ENCODE data around the gene NNAT. TPM values are rescaled to one million over a fixed set of nuclear protein-coding genes. Genes with fewer than 3 reads are reported as not detected.

The NNAT gene
- total and polyA plus RNA-seq, 12 donors = 0.24 to 1.1 (median 0.46) TPM; not detected in 5

GRCh38 chr20:37560629-37561028, 39.6 kb downstream of the NNAT start:
- TF ChIP-seq CTCF (IDR thresholded peaks at IDR 0.05) = no peak
- Histone ChIP-seq H3K9me3 (no peaks in the 10 kb centered on the region), H3K27ac (no peak overlapping the region), H3K27me3 (peaks cover 0 to 51% (median 40%) of the 10 kb centered on the region in 7 donors), H3K4me3 (no peak overlapping the region), H3K4me1 (peaks cover 0 to 7% (median 5%) of the 10 kb centered on the region in 9 donors), H3K36me3 (no peaks in the 10 kb centered on the region)
- WGBS, 2 donors = 71 to 75% methylated on average over 4 of the region's 4 CpGs
- DNase-seq = no peak
- ATAC-seq = no peak
- intact Hi-C loops (cut with DNase I) = loop anchor here in 9 of 10 donors (5.0 to 10.0 kb wide), 8 partner anchors 334 to 844 kb away; no protein-coding TSS in a partner anchor

- Histone ChIP-seq H3K9me3 (no peaks in the 10 kb centered on the region), H3K27me3 (peaks cover 0 to 67% (median 53%) of the 10 kb centered on the region in 7 donors), H3K4me1 (peaks cover 0 to 7% (median 5%) of the 10 kb centered on the region in 9 donors), H3K36me3 (no peaks in the 10 kb centered on the region), H3K27ac (no peak overlapping the region), H3K4me3 (no peak overlapping the region)
- ATAC-seq = no peak
- intact Hi-C loops (cut with DNase I) = loop anchor here in 9 of 10 donors (5.0 to 10.0 kb wide), 8 partner anchors 332 to 842 kb away; no protein-coding TSS in a partner anchor
- no peak for TF ChIP-seq CTCF (IDR thresholded peaks at IDR 0.05)
- DNase-seq = no peak
- WGBS, 2 donors = 63 to 75% methylated on average over 3 of the region's 3 CpGs
These were observed 41.8 kb downstream of the NNAT start for GRCh38 chr20:37562695-37563480.

DNA sequence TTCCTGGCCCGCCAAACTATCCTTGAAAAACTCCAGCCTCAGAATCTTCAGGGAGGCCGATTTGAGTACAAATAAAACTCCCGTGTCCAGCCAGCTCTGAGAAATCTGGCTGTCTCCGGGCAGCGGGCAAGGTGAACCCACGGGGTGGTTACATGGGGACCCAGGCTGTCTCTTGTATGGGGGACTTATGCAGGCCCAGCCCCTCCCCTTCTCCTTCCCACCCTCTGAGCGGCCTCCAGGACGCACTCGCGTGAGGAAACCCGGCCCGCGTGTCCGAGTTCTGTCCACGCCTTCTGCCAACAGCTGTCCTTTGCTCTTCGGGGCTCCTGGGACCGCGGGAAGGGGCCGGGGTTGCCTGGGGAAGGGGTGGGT, 43.0 kb downstream of the NNAT start:
- WGBS, 2 donors = 36 to 38% methylated on average over 19 of the region's 19 CpGs
- H3K4me1 ChIP-seq = peaks cover 0 to 7% (median 5%) of the 10 kb centered on the region in 9 donors
- H3K9me3 ChIP-seq = no peaks in the 10 kb centered on the region

More for the DNA sequence above, 43.0 kb downstream of the NNAT start:
- H3K27me3 ChIP-seq = peaks cover 0 to 77% (median 57%) of the 10 kb centered on the region in 7 donors
- peak in 1 of 8 donors; percentile 32 for ATAC-seq
- H3K4me3 ChIP-seq = no peak overlapping the region
- no peak for TF ChIP-seq CTCF (IDR thresholded peaks at IDR 0.05)
- H3K36me3 ChIP-seq = no peaks in the 10 kb centered on the region
- H3K27ac ChIP-seq = no peak overlapping the region
- intact Hi-C loops (cut with DNase I) = loop anchor here in 9 of 10 donors (5.0 to 10.0 kb wide), 8 partner anchors 331 to 841 kb away; no protein-coding TSS in a partner anchor
- no peak for DNase-seq

Measured in heart right ventricle (tissue), 16 donors.